ENCODE data around the gene TCF15.

TCF15 gene

GRCh38 chr20:611047-611842, 1.1 kb upstream of the TCF15 start:
- no peak for DNase-seq (ENCODE audit: low spot score)

- DNase-seq (ENCODE audit: low spot score) = no peak
These were observed 641 bp downstream of the TCF15 start for GRCh38 chr20:609371-609964.

DNA sequence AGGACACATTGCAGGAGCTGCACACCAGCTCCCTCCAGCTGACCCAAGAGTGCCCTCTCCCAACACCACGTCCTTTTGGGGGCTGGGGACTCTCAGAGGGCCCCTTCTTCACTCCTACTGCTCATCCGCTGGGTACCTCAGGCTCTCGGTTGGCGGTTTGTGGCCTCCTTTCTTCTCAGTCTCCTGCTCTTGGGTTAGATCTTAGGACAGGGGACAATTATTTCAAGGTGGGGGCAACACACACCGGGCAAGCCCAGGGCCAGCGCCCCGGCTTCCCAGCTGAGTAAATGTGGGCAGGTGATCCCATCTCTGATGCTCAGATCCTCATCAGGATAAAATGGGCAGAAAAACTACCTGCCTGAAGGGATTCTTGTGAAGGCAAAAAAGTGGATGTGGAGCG, 1.1 kb downstream of the TCF15 start:
- no peak for DNase-seq (ENCODE audit: low spot score)

GRCh38 chr20:607476-607875, 2.6 kb downstream of the TCF15 start:
- no peak for DNase-seq (ENCODE audit: low spot score)

DNA sequence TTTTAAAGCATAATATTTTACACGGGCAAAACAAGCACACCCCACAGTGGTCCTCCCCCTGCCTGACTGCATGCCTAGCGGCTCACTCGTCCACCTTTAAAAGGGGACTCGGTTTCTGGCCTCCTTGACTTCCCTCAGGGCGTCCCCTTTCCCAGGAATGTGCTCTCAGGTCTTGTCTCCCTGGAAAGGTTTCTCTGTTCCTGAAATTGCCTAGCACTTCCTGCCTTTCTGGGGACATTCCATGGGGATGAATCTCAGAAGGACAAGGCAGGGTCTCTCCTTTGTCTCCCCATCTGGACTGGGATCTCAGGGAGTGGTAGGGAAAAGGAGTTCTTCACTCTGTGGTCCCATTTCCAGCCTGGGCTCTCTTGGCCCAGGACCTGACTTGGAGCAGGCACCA, 4.9 kb downstream of the TCF15 start:
- no peak for DNase-seq (ENCODE audit: low spot score)

DNA sequence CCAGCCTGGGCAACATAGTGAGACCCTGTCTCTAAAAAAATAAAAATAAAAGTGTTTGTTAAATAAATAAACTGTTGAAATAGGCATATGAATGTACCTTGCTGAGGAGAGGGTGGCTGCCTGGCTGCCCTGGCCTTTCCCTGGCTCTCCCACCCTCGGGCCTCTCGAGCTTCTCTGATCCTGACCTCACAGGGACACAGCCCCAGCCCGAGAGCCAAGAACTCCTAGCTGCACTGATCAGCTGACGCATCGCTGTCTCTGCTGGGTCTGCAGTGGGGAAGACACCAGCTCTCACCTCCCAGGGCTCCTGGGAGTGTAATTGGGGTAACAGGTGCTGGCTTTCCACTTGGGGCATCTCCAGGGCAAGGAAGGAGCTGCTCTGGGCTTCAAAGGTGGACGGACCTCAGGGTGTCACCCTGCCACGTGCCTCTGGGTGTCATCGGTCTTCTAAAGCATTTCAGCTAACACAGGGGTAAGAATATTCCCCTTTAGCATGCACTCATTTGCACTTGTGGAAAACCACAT, 6.9 kb downstream of the TCF15 start:
- DNase-seq (ENCODE audit: low spot score) = no peak

GRCh38 chr20:602111-602970, 7.8 kb downstream of the TCF15 start:
- no peak for DNase-seq (ENCODE audit: low spot score)

- DNase-seq (ENCODE audit: low spot score) = no peak
These were observed 9.4 kb downstream of the TCF15 start for GRCh38 chr20:600736-601135.

DNA sequence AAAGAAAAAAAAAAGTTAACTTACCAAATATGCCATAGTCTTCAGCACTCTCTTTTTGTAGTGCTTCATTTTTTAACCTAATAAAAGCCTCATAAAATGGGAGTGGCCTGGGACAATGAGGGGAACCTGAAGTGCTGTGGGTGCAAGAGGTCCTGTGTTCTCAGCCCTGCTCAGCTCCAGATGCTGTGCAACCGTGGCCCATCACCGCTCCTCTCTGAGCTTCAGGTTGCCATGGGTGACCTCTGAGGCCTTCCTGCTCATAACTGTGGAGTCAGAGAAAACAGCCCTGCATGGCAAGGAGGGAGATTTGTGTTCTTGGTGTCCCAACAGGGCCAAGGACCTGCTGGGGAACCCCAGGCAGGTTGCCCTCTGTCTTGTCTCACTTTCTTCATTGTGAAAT, 10.0 kb downstream of the TCF15 start:
- DNase-seq (ENCODE audit: low spot score) = no peak

GRCh38 chr20:598133-598850, 11.8 kb downstream of the TCF15 start:
- no peak for DNase-seq (ENCODE audit: low spot score)

DNA sequence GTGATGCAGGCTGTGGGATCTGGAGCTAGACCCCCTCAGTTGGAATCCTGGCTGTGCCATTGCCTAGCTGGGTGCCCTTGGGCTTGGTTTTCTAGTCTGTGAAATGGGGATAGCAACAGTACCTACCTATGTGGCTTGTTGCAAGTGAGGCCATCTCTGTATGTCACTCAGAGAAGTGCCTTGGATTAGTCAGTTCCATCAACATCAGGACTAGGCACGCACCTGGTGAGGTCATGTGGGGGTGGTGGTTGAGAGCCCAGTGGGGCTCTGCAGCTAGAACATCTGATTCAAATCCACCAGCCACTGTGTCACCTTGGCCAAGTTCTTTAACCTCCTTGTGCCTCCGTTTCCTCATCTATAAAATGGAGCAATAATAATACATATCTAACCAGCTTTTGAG, 12.5 kb downstream of the TCF15 start:
- no peak for DNase-seq (ENCODE audit: low spot score)

DNA sequence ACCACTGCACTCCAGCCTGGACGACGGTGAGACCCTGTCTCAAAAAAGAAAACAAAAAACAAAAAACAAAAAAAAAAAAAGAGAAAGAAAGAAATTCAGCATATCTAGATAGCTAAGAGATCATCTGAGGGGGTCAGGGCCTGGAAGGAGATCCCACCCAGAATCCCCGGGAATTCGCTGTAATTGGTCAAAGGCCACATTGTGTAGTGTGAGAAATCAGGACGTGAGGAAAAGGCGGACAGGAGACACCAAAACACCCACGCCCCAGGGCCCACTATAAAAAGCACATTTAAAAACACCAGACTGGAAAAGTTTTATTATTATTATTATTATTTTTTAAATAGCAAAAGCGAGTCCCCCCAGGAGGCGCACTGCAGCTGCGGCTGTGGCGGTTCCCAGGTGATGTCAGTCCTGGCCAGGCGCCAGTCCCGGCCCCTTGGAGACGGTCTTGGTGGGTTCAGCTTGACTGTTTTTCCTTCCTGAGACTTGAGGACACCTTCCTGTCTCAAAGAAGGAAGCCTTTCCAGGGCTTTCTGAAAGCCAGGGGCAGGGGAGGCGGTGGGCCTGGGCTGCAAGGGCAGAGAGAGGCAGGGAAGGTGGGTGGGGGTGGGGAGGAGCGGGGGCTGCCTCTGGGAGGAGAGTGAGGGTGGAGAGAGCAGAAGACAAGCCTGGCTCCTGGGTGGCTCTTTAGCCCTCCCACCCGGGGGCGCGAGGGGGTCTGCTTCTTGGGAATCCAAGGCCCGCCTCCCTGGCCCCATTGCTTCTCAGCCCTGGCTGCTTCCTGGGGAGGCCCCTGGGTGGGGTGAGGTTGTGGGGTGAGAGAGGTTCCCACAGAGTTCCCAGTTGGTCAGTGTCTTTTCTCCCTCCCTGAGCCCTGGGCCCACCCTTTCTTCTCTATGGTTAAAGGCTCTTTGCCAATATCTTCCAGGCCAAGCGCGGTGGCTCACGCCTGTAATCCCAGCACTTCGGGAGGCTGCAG, 14.5 kb downstream of the TCF15 start:
- DNase-seq (ENCODE audit: low spot score) = no peak

GRCh38 chr20:592506-592905, 17.6 kb downstream of the TCF15 start:
- no peak for DNase-seq (ENCODE audit: low spot score)

DNA sequence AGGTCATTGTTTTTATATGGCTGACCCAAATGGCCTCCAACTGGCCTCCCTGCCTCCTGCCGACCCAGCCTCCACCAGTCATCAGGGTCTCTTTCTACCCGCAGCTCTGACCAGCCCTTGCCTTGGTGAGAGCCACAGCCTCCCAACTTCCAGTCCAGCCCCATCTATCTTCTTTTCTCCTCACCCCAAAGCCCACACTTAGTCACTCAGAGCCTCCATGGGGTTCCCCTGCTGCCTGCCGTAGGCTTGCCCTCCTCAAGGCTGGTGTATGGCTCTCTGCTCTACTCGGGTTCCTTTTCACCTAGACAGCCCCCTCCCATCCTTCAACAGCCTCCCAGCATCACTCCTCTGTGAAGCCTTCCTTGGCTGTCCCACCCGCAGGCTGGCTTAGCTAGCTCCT, 18.2 kb downstream of the TCF15 start:
- no peak for DNase-seq (ENCODE audit: low spot score)

- no peak for DNase-seq (ENCODE audit: low spot score)
These were observed 21.0 kb downstream of the TCF15 start for GRCh38 chr20:588932-589672.

DNA sequence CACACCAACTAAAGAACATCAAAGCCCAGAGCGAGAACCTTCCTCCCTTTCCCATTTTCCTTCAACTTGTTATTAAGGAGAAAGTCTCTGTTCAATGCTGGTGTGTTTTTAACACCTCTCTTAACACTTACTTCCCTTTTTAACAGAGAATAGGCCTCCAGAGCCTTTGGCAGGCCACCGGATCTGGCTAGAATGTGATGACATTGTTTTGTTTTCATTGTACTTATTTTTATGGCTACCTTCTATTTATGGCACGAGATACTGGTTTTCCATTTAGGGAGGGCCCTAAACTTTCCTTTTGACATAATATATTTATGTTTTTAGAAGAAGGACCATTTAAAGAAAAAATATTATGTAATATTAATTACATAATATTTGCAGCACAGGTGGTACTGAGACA, 21.6 kb downstream of the TCF15 start:
- no peak for DNase-seq (ENCODE audit: low spot score)

DNA sequence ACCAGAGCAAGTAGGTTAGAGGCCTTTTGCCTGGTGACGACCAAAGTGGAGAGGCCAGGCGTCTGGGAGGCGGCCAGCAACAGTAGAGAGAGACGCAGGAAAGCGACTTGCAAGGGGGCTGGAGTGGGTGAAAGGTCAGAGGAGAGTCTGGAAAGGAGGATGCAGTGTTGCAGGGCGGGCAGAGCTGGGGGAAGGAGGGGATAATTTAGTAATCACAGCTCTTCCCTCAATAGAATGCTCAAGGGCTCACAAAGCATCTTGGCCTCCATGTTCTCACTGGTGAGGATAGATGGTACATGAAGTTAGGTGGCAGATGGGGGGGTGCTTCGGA, 25.2 kb downstream of the TCF15 start:
- DNase-seq (ENCODE audit: low spot score) = no peak

DNA sequence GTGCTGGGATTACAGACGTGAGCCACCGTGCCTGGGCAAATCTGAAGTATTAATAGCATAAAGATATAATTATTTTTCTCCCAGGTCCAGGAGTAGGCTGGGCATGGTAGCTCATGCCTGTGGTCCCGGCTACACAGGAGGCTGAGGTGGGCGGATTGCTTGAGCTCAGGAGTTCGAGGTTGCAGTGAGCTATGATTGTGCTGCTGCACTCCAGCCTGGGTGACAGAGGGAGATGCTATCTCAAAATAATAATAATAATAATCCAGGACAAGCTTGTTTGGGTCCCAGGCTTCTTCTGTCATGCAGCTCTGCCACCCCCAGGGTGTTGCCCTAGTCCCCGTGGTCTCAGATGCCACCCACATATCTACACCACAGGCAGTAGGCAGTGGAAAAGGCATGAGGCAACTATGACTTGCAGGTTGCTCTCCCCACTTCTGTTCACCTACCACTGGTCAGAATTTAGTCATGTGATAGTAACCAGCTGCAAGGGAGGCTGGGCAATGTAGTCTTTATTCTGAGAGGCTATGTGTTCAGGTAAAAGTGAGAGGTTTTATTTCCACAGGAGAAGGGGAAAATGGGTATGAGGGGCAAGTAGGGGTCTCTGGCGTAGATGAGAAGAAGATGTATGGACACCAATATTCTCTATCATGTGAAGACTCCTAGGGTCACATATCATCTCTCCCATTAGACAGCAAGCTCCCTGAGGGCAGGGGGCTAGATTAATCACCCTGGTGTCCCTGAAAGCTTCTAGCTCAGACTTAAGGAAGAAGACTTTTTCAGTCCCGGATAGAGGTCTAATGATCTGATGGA, 25.7 kb downstream of the TCF15 start:
- no peak for DNase-seq (ENCODE audit: low spot score)

DNA sequence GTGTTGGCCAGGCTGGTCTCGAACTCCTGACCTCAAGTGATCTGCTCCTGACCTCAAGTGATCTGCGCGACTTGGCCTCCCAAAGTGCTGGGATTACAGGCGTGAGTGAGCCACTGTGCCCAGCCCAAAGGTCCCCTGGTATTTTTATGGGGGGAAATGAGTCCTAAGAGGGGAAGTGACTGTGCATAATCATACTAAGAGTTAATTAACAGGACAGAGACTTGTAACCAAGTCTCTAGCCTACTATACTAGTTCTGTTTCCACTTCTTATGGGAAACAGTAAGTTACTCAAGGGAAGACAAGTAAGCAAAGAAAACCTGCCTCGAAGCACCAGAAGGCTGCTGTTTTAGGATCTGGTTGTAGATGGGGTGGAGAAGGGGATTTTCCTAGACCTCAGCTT, 27.9 kb downstream of the TCF15 start:
- DNase-seq (ENCODE audit: low spot score) = no peak

All from pons (tissue), 1 donor.